HepG2 (cell line): Measurements from ENCODE around the gene EFEMP2. TPM values are rescaled to one million over a fixed set of nuclear protein-coding genes. Genes with fewer than 3 reads are reported as not detected.

ENCODE experiments used
- CBFB ChIP-seq: sonication (generic); formaldehyde crosslinking; IDR thresholded peaks from 2 replicates; pipeline ENCODE4 v1.4.0; 2020; ENCODE audit warnings: missing genetic modification reagents
- CENPBD1 ChIP-seq: sonication (generic); formaldehyde crosslinking; IDR thresholded peaks from 2 replicates; pipeline ENCODE4 v1.8.0; 2022; ENCODE audit warnings: missing genetic modification reagents, low read depth, mild to moderate bottlenecking, borderline replicate concordance
- GLI4 ChIP-seq: sonication (generic); formaldehyde crosslinking; IDR thresholded peaks from 2 replicates; pipeline ENCODE4 v1.5.1; 2020; ENCODE audit warnings: missing genetic modification reagents, mild to moderate bottlenecking, moderate library complexity, borderline replicate concordance
- KIAA2018 ChIP-seq: sonication (generic); formaldehyde crosslinking; IDR thresholded peaks from 2 replicates; pipeline ENCODE4 v1.5.0; 2020; ENCODE audit warnings: mild to moderate bottlenecking, missing genetic modification reagents, borderline replicate concordance
- NFAT5 ChIP-seq: sonication (generic); formaldehyde crosslinking; IDR thresholded peaks from 2 replicates; pipeline ENCODE4 v1.4.0; 2020; ENCODE audit warnings: missing genetic modification reagents
- NR0B2 ChIP-seq: sonication (generic); formaldehyde crosslinking; IDR thresholded peaks from 2 replicates; pipeline ENCODE4 v1.4.0; 2020; ENCODE audit warnings: mild to moderate bottlenecking, missing genetic modification reagents
- RORA ChIP-seq: sonication (generic); formaldehyde crosslinking; IDR thresholded peaks from 2 replicates; pipeline ENCODE4 v1.5.0; 2020; ENCODE audit warnings: mild to moderate bottlenecking, missing genetic modification reagents, moderate library complexity
- SP140L ChIP-seq: sonication (generic); formaldehyde crosslinking; IDR thresholded peaks from 2 replicates; pipeline ENCODE4 v1.4.0; 2020; ENCODE audit warnings: missing genetic modification reagents, borderline replicate concordance
- ZC3H13 ChIP-seq: sonication (generic); formaldehyde crosslinking; IDR thresholded peaks from 2 replicates; pipeline ENCODE4 v1.8.1; 2023; ENCODE audit warnings: mild to moderate bottlenecking, missing genetic modification reagents, moderate library complexity
- ZMAT3 ChIP-seq: sonication (generic); formaldehyde crosslinking; conservative IDR thresholded peaks from 2 replicates; pipeline ENCODE4 v1.7.0; 2021; ENCODE audit warnings: missing genetic modification reagents
- ZNF781 ChIP-seq: sonication (generic); formaldehyde crosslinking; IDR thresholded peaks from 2 replicates; pipeline ENCODE4 v1.5.1; 2020; ENCODE audit warnings: borderline replicate concordance, mild to moderate bottlenecking, missing genetic modification reagents; ENCODE audit errors: not compliant biosample characterization
- polyA plus RNA-seq, 8 experiments: library from polyadenylated mRNA; depleted of rRNA in 3 of 8; stranded (reverse) in 7 of 8; unstranded in 1 of 8; fragments of >200 nt; fragmentation: Illumina TruSeq in 4 of 8; extraction: Trizol in 4 of 8; gene quantifications; 2 replicates each; pipeline versions ENCODE4 v1.2.1 to v1.2.3, GENCODE V29; 2011 to 2016; ENCODE audit warnings: low read depth in 4 of 8, missing spikeins in 1 of 8, mixed read lengths in 1 of 8; ENCODE audit not compliant: insufficient read depth in 1 of 8
- total RNA-seq, 5 experiments: library from RNA; depleted of rRNA; stranded (reverse); fragments of >200 nt; fragmentation: Illumina TruSeq; extraction: Trizol; gene quantifications; 2 replicates each; pipeline ENCODE4 v1.2.3, GENCODE V29; 2016; ENCODE audit warnings: low read depth in 1 of 5

EFEMP2 gene
- total and polyA plus RNA-seq, 2 of the 13 experiments (the other 11 are each of a cell fraction or from before 2014, with no cell fraction given), result 7.4 to 29.7 TPM

- TF ChIP-seq NFAT5 (CRISPR knock-in tag) (peak; percentile 36), GLI4 (CRISPR knock-in tag) (no peak), RORA (CRISPR knock-in tag) (no peak), KIAA2018 (CRISPR knock-in tag) (no peak), ZMAT3 (no peak), ZC3H13 (peak; percentile 76; the same call in 1 of the 2 replicates), CENPBD1 (CRISPR knock-in tag) (no peak), CBFB (no peak), ZNF781 (CRISPR knock-in tag) (peak; percentile 35), SP140L (0 out of 2 replicates have a peak, but pooled peaks have one; percentile 26), NR0B2 (CRISPR knock-in tag) (peak; percentile 81)
Measured at GRCh38 chr11:65860278-65861164, 12.1 kb downstream of the EFEMP2 start, which contains the start of gene MUS81 (continued).
